GM18858 (cell line): Measurements from ENCODE around the gene SUGP1.

Source experiments
- ATAC-seq: cut with Tn5 transposase; IDR thresholded peaks from one replicate; pipeline ENCODE4 v1.9.1; 2021; ENCODE audit not compliant: unreplicated experiment

SUGP1 gene

DNA sequence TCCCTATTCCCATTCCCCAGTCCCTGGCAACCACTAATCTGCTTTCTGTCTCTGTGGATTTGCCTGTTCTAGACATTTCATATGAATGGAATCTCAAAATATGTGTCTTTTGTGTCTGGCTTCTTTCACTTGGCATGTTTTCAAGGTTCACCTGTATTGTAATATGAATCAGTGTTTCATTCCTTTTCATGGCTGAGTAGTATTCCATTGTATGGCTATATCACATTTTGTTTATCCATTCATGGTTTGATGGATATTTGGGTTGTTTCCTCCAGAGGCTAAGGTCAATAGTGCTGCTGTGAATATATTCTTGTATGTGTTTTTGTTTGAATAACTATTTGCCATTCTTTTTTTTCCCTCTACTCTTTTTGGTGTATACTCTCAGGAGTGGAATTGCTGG is 84.1 kb downstream of the SUGP1 start:
- ATAC-seq, result no peak

GRCh38 chr19:19234220-19234816 is 86.0 kb downstream of the SUGP1 start:
- no peak for ATAC-seq

GRCh38 chr19:19232261-19232721 is 88.0 kb downstream of the SUGP1 start:
- no peak for ATAC-seq

- ATAC-seq, result no peak
These were observed 89.3 kb downstream of the SUGP1 start for GRCh38 chr19:19230999-19231398.

DNA sequence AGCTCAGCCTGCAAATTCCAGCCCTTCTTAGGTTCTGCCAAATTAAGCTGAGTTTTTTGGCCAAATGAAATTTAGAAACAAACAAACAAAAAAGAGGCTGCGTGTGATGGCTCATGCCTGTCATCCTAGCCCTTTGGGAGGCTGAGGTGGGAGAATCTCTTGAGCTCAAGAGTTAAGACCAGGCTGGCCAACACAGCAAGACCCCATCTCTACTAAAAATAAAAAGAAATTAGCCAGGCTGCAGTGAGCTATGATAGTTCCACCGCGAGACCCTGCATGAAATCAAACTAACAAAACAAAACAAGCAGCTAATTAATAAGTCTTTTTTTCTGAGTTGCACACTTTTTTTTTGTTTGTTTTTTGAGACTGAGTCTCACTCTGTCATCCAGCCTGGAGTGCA is 90.6 kb downstream of the SUGP1 start:
- no peak for ATAC-seq

- ATAC-seq, result no peak
These were observed 93.1 kb downstream of the SUGP1 start for GRCh38 chr19:19227217-19227616.

DNA sequence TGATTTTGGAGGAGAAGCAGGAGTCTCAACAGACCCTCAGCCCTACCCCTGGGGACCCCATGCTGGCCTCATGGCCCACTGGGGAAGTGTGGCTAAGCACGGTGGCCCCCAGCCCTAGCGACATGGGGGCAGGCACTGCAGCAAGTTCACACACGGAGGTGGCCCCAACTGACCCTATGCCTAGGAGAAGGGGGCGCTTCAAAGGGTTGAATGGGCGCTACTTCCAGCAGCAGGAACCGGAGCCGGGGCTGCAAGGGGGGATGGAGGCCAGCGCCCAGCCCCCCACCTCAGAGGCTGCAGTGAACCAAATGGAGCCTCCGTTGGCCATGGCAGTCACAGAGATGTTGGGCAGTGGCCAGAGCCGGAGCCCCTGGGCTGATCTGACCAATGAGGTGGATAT is 93.6 kb downstream of the SUGP1 start:
- ATAC-seq, result no peak

DNA sequence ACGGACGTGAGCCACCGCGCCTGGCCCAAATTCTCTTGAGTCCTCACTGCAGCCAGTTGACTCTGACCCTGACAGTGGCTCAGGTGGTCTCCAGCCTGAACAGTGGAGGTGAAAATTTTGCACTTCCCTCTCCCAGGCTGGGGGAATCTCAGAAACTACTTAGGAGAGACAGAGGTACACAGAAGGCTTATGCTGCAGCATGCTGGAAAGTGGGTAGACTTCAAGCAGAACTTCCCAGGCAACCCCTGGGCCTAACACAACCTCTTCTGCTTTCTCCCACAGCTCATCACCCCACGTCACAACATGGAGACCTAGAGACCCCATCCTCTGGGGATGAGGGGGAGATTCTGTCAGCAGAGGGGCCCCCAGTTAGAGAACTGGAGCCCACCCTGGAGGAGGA is 94.1 kb downstream of the SUGP1 start:
- no peak for ATAC-seq
